Measurements from ENCODE around the gene ADCY2. TPM values are rescaled to one million over a fixed set of nuclear protein-coding genes. Genes with fewer than 3 reads are reported as not detected.

The ADCY2 gene
- total and polyA plus RNA-seq, 9 of the 15 experiments (the other 6 are each of a cell fraction or from before 2014, with no cell fraction given), result 0.01 to 0.15 (median 0.03) TPM; not detected in 5

- TF ChIP-seq, protein P1, sequence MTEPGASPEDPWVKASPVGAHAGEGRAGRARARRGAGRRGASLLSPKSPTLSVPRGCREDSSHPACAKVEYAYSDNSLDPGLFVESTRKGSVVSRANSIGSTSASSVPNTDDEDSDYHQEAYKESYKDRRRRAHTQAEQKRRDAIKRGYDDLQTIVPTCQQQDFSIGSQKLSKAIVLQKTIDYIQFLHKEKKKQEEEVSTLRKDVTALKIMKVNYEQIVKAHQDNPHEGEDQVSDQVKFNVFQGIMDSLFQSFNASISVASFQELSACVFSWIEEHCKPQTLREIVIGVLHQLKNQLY (CRISPR knock-in tag; conservative IDR thresholded peaks at IDR 0.05), result no peak
- TF ChIP-seq SMARCE1 (IDR thresholded peaks at IDR 0.05) (no peak), ZNF140 (CRISPR knock-in tag; IDR thresholded peaks at IDR 0.05) (no peak), RFX7 (CRISPR knock-in tag; IDR thresholded peaks at IDR 0.05) (no peak), SIN3B (IDR thresholded peaks at IDR 0.05; ENCODE audit: low read depth) (no peak), NFXL1 (CRISPR knock-in tag; IDR thresholded peaks at IDR 0.05) (no peak), FOXP1 (CRISPR knock-in tag; IDR thresholded peaks at IDR 0.05) (no peak)
Measured at GRCh38 chr5:7503564-7503963, 107.6 kb downstream of the ADCY2 start (continued).

GRCh38 chr5:7515284-7515914 lies 119.5 kb downstream of the ADCY2 start:
- FAIRE-seq, result no peak
- intact Hi-C loops (cut with micrococcal nuclease), result no loop called here
- H3K9ac ChIP-seq (ENCODE audit: insufficient read depth in 1 of 2, low read depth in 2 of 2, low read length in 2 of 2), result no peak overlapping the region
- H3K79me2 ChIP-seq (ENCODE audit: control insufficient read depth, insufficient read depth, low read length), result no peaks in the 10 kb centered on the region
- no peak overlapping the region for H3K27ac ChIP-seq (ENCODE audit: extremely low read depth, low read depth, low read length)
- ChIA-PET CTCF (ENCODE audit: low intra/inter-chr PET ratio) (no interaction called here), POLR2A (interaction anchor here (0.6 to 0.8 kb wide), 2 partner anchors 19 to 164 kb away, joined by 3 read pairs; no protein-coding TSS in a partner anchor)
- no peak overlapping the region for H2AFZ ChIP-seq (ENCODE audit: low read depth, low read length)
- no peak overlapping the region for H3K4me2 ChIP-seq (ENCODE audit: insufficient read depth, low read length)
- H3K4me3 ChIP-seq, result no peak overlapping the region
- H3K4me1 ChIP-seq (replicated peaks in 1 of 2; ENCODE audit: control insufficient read depth in 2 of 2, insufficient read depth in 2 of 2, low read length in 2 of 2), result no peaks in the 10 kb centered on the region
- in situ Hi-C loops (cut with MboI), result no loop called here
- no peaks in the 10 kb centered on the region for H3K27me3 ChIP-seq (ENCODE audit: control insufficient read depth in 2 of 2, insufficient read depth in 2 of 2, low read length in 2 of 2)
- H3K9me1 ChIP-seq (ENCODE audit: control insufficient read depth, insufficient read depth, low read length), result no peaks in the 10 kb centered on the region
- no peaks in the 10 kb centered on the region for H3K9me3 ChIP-seq (replicated peaks; ENCODE audit: control insufficient read depth, insufficient read depth, low read depth, low read length)
- H4K20me1 ChIP-seq (replicated peaks; ENCODE audit: control insufficient read depth, insufficient read depth, low read length), result no peaks in the 10 kb centered on the region
- H3K36me3 ChIP-seq (ENCODE audit: control insufficient read depth, insufficient read depth, low read length), result no peaks in the 10 kb centered on the region
- WGBS (ENCODE audit: insufficient coverage, low coverage, missing lambda C conversion rate), result 0% methylated on average over 3 of the region's 3 CpGs
- BruUV-seq (replicated peaks), result no TSS peak
- no peak for ATAC-seq
- no peak for DNase-seq (ENCODE audit: extremely low read depth in 1 of 4, low spot score in 3 of 4)
- TF ChIP-seq TCF3 (CRISPR knock-in tag; IDR thresholded peaks at IDR 0.05), result no peak
- no peak for TF ChIP-seq SRF (CRISPR knock-in tag; IDR thresholded peaks at IDR 0.05)
- TF ChIP-seq HMBOX1 (IDR thresholded peaks at IDR 0.05), result no peak
- TF ChIP-seq GTF2B (IDR thresholded peaks at IDR 0.05; ENCODE audit: extremely low read depth, insufficient read length), result no peak
- TF ChIP-seq CREBBP (IDR thresholded peaks at IDR 0.05; ENCODE audit: low read depth, low read length), result no peak
- no peak for TF ChIP-seq CC2D1A (IDR thresholded peaks at IDR 0.05)
- TF ChIP-seq, protein P2, sequence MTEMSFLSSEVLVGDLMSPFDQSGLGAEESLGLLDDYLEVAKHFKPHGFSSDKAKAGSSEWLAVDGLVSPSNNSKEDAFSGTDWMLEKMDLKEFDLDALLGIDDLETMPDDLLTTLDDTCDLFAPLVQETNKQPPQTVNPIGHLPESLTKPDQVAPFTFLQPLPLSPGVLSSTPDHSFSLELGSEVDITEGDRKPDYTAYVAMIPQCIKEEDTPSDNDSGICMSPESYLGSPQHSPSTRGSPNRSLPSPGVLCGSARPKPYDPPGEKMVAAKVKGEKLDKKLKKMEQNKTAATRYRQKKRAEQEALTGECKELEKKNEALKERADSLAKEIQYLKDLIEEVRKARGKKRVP (CRISPR knock-in tag; IDR thresholded peaks at IDR 0.05), result no peak
- TF ChIP-seq ZNF717 (CRISPR knock-in tag; IDR thresholded peaks at IDR 0.05), result no peak
- no peak for TF ChIP-seq ELF2 (CRISPR knock-in tag; IDR thresholded peaks at IDR 0.05)
- TF ChIP-seq KAT7 (CRISPR knock-in tag; IDR thresholded peaks at IDR 0.05; ENCODE audit: borderline replicate concordance), result no peak
- TF ChIP-seq, protein P3, sequence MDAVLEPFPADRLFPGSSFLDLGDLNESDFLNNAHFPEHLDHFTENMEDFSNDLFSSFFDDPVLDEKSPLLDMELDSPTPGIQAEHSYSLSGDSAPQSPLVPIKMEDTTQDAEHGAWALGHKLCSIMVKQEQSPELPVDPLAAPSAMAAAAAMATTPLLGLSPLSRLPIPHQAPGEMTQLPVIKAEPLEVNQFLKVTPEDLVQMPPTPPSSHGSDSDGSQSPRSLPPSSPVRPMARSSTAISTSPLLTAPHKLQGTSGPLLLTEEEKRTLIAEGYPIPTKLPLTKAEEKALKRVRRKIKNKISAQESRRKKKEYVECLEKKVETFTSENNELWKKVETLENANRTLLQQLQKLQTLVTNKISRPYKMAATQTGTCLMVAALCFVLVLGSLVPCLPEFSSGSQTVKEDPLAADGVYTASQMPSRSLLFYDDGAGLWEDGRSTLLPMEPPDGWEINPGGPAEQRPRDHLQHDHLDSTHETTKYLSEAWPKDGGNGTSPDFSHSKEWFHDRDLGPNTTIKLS (IDR thresholded peaks at IDR 0.05; ENCODE audit: borderline replicate concordance, low read depth), result no peak

Measured in K562 (cell line).